Measurements from ENCODE around the gene SH3GLB1.

Gene SH3GLB1

GRCh38 chr1:86787621-86788020 is 83.2 kb downstream of the SH3GLB1 start:
- TF ChIP-seq CTCF (conservative IDR thresholded peaks at IDR 0.05; ENCODE audit: low read depth, low read length), result no peak
- no peak for DNase-seq (ENCODE audit: low read depth)

GRCh38 chr1:86788300-86789206 is 84.2 kb downstream of the SH3GLB1 start:
- TF ChIP-seq CTCF (conservative IDR thresholded peaks at IDR 0.05; ENCODE audit: low read depth, low read length), result no peak
- no peak overlapping the region for H3K4me3 ChIP-seq (ENCODE audit: low read length)
- peak; percentile 41 for DNase-seq (ENCODE audit: low read depth)

More at GRCh38 chr1:86787621-86788020, 83.2 kb downstream of the SH3GLB1 start:
- no peak overlapping the region for H3K4me3 ChIP-seq (ENCODE audit: low read length)

- DNase-seq (ENCODE audit: low read depth), result no peak
- no peak overlapping the region for H3K4me3 ChIP-seq (ENCODE audit: low read length)
- TF ChIP-seq CTCF (conservative IDR thresholded peaks at IDR 0.05; ENCODE audit: low read depth, low read length), result no peak
These were observed 90.9 kb downstream of the SH3GLB1 start for GRCh38 chr1:86795316-86795715.

Data from retinal pigment epithelial cell (primary cell).